Sigmoid colon (tissue), 7 donors: ENCODE results near the gene TGM6. TPM values are rescaled to one million over a fixed set of nuclear protein-coding genes. Genes with fewer than 3 reads are reported as not detected.

ENCODE experiments used
- DNase-seq: peaks from one replicate; pipeline ENCODE4 v3.0.0-alpha.2; 2019
- H3K27ac ChIP-seq, 4 donors: fragments of 200-600 bp; sonication (generic); one replicate each; pipeline ENCODE4 v1.5.1; 2016 to 2019; ENCODE audit warnings: mild to moderate bottlenecking in 1 of 4
- H3K27me3 ChIP-seq, 3 donors: fragments of 200-600 bp; sonication (generic); one replicate each; pipeline ENCODE4 v1.5.1; 2019; ENCODE audit warnings: mild to moderate bottlenecking in 1 of 3
- H3K36me3 ChIP-seq, 4 donors: fragments of 200-600 bp; sonication (generic); one replicate each; pipeline ENCODE4 v1.5.1; 2016 to 2019
- H3K4me1 ChIP-seq, 4 donors: fragments of 200-600 bp; sonication (generic); one replicate each; pipeline ENCODE4 v1.5.1; 2017 to 2019
- H3K4me3 ChIP-seq, 4 donors: fragments of 200-600 bp; sonication (generic); one replicate each; pipeline ENCODE4 v1.5.1; 2017 to 2019; ENCODE audit warnings: mild to moderate bottlenecking in 2 of 4, moderate library complexity in 1 of 4
- H3K9me3 ChIP-seq, 4 donors: fragments of 200-600 bp in 3 of 4; sonication (generic) in 3 of 4; one replicate each; pipeline versions ENCODE4 v1.5.1 to v1.6.1; 2013 to 2019
- CTCF ChIP-seq, 4 experiments: fragments of 450-650 bp in 3 of 4; fragments of 200-600 bp in 1 of 4; IDR thresholded peaks; one replicate each; pipeline ENCODE4 v1.5.1; 2016 to 2019; ENCODE audit warnings: antibody characterized with exemption in 4 of 4, mild to moderate bottlenecking in 3 of 4, moderate library complexity in 2 of 4
- EP300 ChIP-seq, 4 donors: sonication (generic); formaldehyde crosslinking; IDR thresholded peaks; one replicate each; pipeline ENCODE4 v1.6.1; 2017; ENCODE audit warnings: antibody characterized with exemption in 4 of 4
- POLR2A ChIP-seq, 2 donors: fragments of 450-650 bp; IDR thresholded peaks; one replicate each; pipeline ENCODE4 v1.6.1; 2016; ENCODE audit warnings: antibody characterized with exemption in 2 of 2, mild to moderate bottlenecking in 2 of 2, moderate library complexity in 2 of 2
- POLR2AphosphoS5 ChIP-seq, 4 donors: sonication (generic); formaldehyde crosslinking; IDR thresholded peaks; one replicate each; pipeline ENCODE4 v1.6.1; 2017; ENCODE audit warnings: antibody characterized with exemption in 4 of 4
- whole genome bisulfite sequencing, 2 donors: extraction: QIAGEN DNeasy Blood & Tissue Kit; methylation state at CpG; one replicate each; pipeline ENCODE4 v1.1.7; 2013; 5-methylcytosine and 5-hydroxymethylcytosine counted together
- intact Hi-C: fragments of 100-400 bp; cut with DNase I; formaldehyde crosslinking; loops from one replicate; pipeline ENCODE4 v1.15.1; 2023
- polyA plus RNA-seq, 3 donors: library from polyadenylated mRNA; stranded (reverse); fragments of 200-250 nt; gene quantifications; one replicate each; pipeline ENCODE4 v1.2.3, GENCODE V29; 2013
- total RNA-seq, 4 donors: library from RNA; depleted of rRNA; stranded (reverse); fragments of >200 nt; gene quantifications; one replicate each; pipeline ENCODE4 v1.1.0, GENCODE V29; 2016
- donor health status: healthy with polysubstance abuse.
- donor health status: Bipolar disorder and iron deficiency.
- donor health status: healthy.

Gene TGM6
- total and polyA plus RNA-seq, 7 donors = not detected

- Histone ChIP-seq H3K4me1 (no peaks in the 10 kb centered on the region), H3K36me3 (no peaks in the 10 kb centered on the region), H3K4me3 (no peak overlapping the region), H3K9me3 (peaks cover 0 to 3% (median 0%) of the 10 kb centered on the region in 4 donors), H3K27ac (no peak overlapping the region), H3K27me3 (no peaks in the 10 kb centered on the region)
- 84 to 87% methylated on average over 12 of the region's 12 CpGs for WGBS, 2 donors
- intact Hi-C loops = no loop called here
- no peak for DNase-seq
- no peak for TF ChIP-seq EP300 (IDR thresholded peaks at IDR 0.05)
- no peak for TF ChIP-seq POLR2A (IDR thresholded peaks at IDR 0.05)
Observed at GRCh38 chr20:2394411-2395055, 13.8 kb downstream of the TGM6 start.

GRCh38 chr20:2395136-2395535, 14.4 kb downstream of the TGM6 start:
- Histone ChIP-seq H3K9me3 (peaks cover 0 to 3% (median 0%) of the 10 kb centered on the region in 4 donors), H3K36me3 (no peaks in the 10 kb centered on the region), H3K4me3 (no peak overlapping the region), H3K4me1 (no peaks in the 10 kb centered on the region), H3K27me3 (no peaks in the 10 kb centered on the region), H3K27ac (no peak overlapping the region)
- intact Hi-C loops = no loop called here
- TF ChIP-seq CTCF (IDR thresholded peaks at IDR 0.05) = no peak
- no peak for TF ChIP-seq EP300 (IDR thresholded peaks at IDR 0.05)
- no peak for TF ChIP-seq POLR2A (IDR thresholded peaks at IDR 0.05)
- no peak for TF ChIP-seq POLR2AphosphoS5 (IDR thresholded peaks at IDR 0.05)
- no peak for DNase-seq
- 76 to 79% methylated on average over 9 of the region's 9 CpGs for WGBS, 2 donors

GRCh38 chr20:2396241-2396814, 15.6 kb downstream of the TGM6 start:
- peak; percentile 46 for DNase-seq
- H3K4me1 ChIP-seq = no peaks in the 10 kb centered on the region
- WGBS, 2 donors = 90 to 92% methylated on average over 14 of the region's 14 CpGs

GRCh38 chr20:2397091-2397490, 16.4 kb downstream of the TGM6 start:
- Histone ChIP-seq H3K36me3 (no peaks in the 10 kb centered on the region), H3K4me3 (no peak overlapping the region), H3K27ac (no peak overlapping the region), H3K27me3 (no peaks in the 10 kb centered on the region), H3K4me1 (no peaks in the 10 kb centered on the region), H3K9me3 (peaks cover 0 to 3% (median 0%) of the 10 kb centered on the region in 4 donors)
- TF ChIP-seq POLR2AphosphoS5 (IDR thresholded peaks at IDR 0.05) (no peak), POLR2A (IDR thresholded peaks at IDR 0.05) (no peak), CTCF (IDR thresholded peaks at IDR 0.05) (no peak), EP300 (IDR thresholded peaks at IDR 0.05) (no peak)
- no peak for DNase-seq
- intact Hi-C loops = no loop called here
- WGBS, 2 donors = 90 to 93% methylated on average over 8 of the region's 8 CpGs

More at GRCh38 chr20:2396241-2396814, 15.6 kb downstream of the TGM6 start:
- H3K4me3 ChIP-seq = no peak overlapping the region
- TF ChIP-seq POLR2A (IDR thresholded peaks at IDR 0.05) = no peak
- no peak for TF ChIP-seq EP300 (IDR thresholded peaks at IDR 0.05)
- TF ChIP-seq CTCF (IDR thresholded peaks at IDR 0.05) = no peak
- no peak for TF ChIP-seq POLR2AphosphoS5 (IDR thresholded peaks at IDR 0.05)
- no peaks in the 10 kb centered on the region for H3K27me3 ChIP-seq
- H3K9me3 ChIP-seq = peaks cover 0 to 3% (median 0%) of the 10 kb centered on the region in 4 donors
- intact Hi-C loops = no loop called here
- no peak overlapping the region for H3K27ac ChIP-seq
- H3K36me3 ChIP-seq = no peaks in the 10 kb centered on the region

GRCh38 chr20:2397595-2398145, 17.0 kb downstream of the TGM6 start:
- intact Hi-C loops = no loop called here
- H3K27me3 ChIP-seq = no peaks in the 10 kb centered on the region
- no peak overlapping the region for H3K4me3 ChIP-seq
- TF ChIP-seq POLR2AphosphoS5 (IDR thresholded peaks at IDR 0.05) (no peak), EP300 (IDR thresholded peaks at IDR 0.05) (no peak), CTCF (IDR thresholded peaks at IDR 0.05) (no peak), POLR2A (IDR thresholded peaks at IDR 0.05) (no peak)
- 90 to 92% methylated on average over 12 of the region's 12 CpGs for WGBS, 2 donors
- no peak overlapping the region for H3K27ac ChIP-seq
- no peaks in the 10 kb centered on the region for H3K4me1 ChIP-seq
- no peaks in the 10 kb centered on the region for H3K36me3 ChIP-seq
- peaks cover 0 to 3% (median 0%) of the 10 kb centered on the region in 4 donors for H3K9me3 ChIP-seq
- no peak for DNase-seq
